OCI-LY1 (cell line): ENCODE measurements around the gene DCTN2.

Experiments used
- H2AFZ ChIP-seq: fragments of 200-600 bp; sonication (generic), shearing (Covaris generic); 2 replicates; pipeline ENCODE4 v1.6.0; 2014; ENCODE audit warnings: antibody characterized with exemption, mild to moderate bottlenecking, low read length
- H3F3A ChIP-seq: fragments of 200-600 bp; sonication (generic), shearing (Covaris generic); 2 replicates; pipeline ENCODE4 v1.6.0; 2014; ENCODE audit warnings: mild to moderate bottlenecking, antibody characterized with exemption, low read length, moderate library complexity; ENCODE audit not compliant: insufficient read depth
- H3K27ac ChIP-seq: fragments of 200-600 bp; sonication (generic); 2 replicates; pipeline ENCODE4 v1.5.1; 2014; ENCODE audit warnings: low read length, mixed run types, mild to moderate bottlenecking, low read depth; ENCODE audit not compliant: poor library complexity, severe bottlenecking
- H3K27me3 ChIP-seq: fragments of 200-600 bp; sonication (generic); 2 replicates; pipeline ENCODE4 v1.6.0; 2014; ENCODE audit warnings: antibody characterized with exemption, mild to moderate bottlenecking, low read length, moderate library complexity; ENCODE audit not compliant: insufficient read depth
- H3K36me3 ChIP-seq: fragments of 200-600 bp; sonication (generic); 2 replicates; pipeline ENCODE4 v1.6.1; 2014; ENCODE audit warnings: mild to moderate bottlenecking, antibody characterized with exemption, low read length, moderate library complexity, mixed read lengths; ENCODE audit not compliant: insufficient read depth
- H3K4me1 ChIP-seq: fragments of 200-600 bp; sonication (generic); 2 replicates; pipeline ENCODE4 v1.5.1; 2014; ENCODE audit warnings: mild to moderate bottlenecking, low read length, moderate library complexity; ENCODE audit not compliant: insufficient read depth, severe bottlenecking
- H3K4me2 ChIP-seq: fragments of 200-600 bp; sonication (generic), shearing (Covaris generic); 2 replicates; pipeline ENCODE4 v1.6.1; 2014; ENCODE audit warnings: low read length
- H3K4me3 ChIP-seq: fragments of 200-600 bp; sonication (generic); 2 replicates; pipeline ENCODE4 v1.5.1; 2014; ENCODE audit warnings: low read length, low read depth, mild to moderate bottlenecking, mixed read lengths; ENCODE audit not compliant: poor library complexity, severe bottlenecking
- H3K79me2 ChIP-seq: fragments of 200-600 bp; shearing (Covaris generic); 2 replicates; pipeline ENCODE4 v1.6.1; 2016; ENCODE audit warnings: mixed run types, low read length, mixed read lengths; ENCODE audit not compliant: insufficient read depth
- H3K9ac ChIP-seq: fragments of 200-600 bp; sonication (generic), shearing (Covaris generic); 2 replicates; pipeline ENCODE4 v1.6.1; 2014; ENCODE audit warnings: mild to moderate bottlenecking, low read length, mixed read lengths
- H3K9me2 ChIP-seq: fragments of 200-600 bp; sonication (generic), shearing (Covaris generic); 2 replicates; pipeline ENCODE4 v1.6.1; 2014; ENCODE audit warnings: low read depth, mild to moderate bottlenecking, low read length, mixed read lengths
- H3K9me3 ChIP-seq: fragments of 200-600 bp; shearing (Covaris generic); 2 replicates; pipeline ENCODE4 v1.6.1; 2014; ENCODE audit warnings: low read length, mixed read lengths
- H4K20me1 ChIP-seq: fragments of 200-600 bp; sonication (generic), shearing (Covaris generic); 2 replicates; pipeline ENCODE4 v1.6.0; 2016; ENCODE audit warnings: mild to moderate bottlenecking, low read length; ENCODE audit not compliant: insufficient read depth
- CTCF ChIP-seq: fragments of 200-600 bp; sonication (generic), shearing (Covaris generic); IDR thresholded peaks from 2 replicates; pipeline ENCODE4 v1.5.1; 2017; ENCODE audit warnings: mild to moderate bottlenecking, antibody characterized with exemption, low read length, moderate library complexity, mixed read lengths
- EZH2 ChIP-seq: fragments of 200-600 bp; sonication (generic), shearing (Covaris generic); IDR thresholded peaks from 2 replicates; pipeline ENCODE4 v1.8.0; 2017; ENCODE audit warnings: borderline replicate concordance, mixed run types, mild to moderate bottlenecking, antibody characterized with exemption, low read length, moderate library complexity, mixed read lengths

Gene DCTN2

DNA sequence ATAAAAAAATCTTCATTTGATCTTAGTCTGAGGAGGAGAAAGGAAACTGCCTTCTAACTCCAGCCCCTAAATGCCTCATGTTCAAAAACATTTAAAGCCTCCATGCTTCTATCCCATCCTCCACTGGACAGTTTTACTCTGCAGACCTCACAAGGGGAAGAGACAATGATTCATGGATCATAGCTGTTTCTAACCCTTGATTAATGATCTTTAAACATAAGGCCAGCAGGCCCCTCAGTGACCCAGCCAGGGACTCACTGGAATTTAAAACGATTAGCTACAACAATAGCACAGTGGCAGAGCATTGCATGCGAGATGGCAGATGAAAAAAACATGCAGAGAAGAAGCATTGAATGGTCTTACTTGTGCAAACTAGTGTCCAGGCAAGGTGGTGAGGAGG, 6.0 kb downstream of the DCTN2 start:
- Histone ChIP-seq H3K4me1 (peaks cover 14% of the 10 kb centered on the region), H3K9me3 (no peaks in the 10 kb centered on the region), H3K4me2 (no peak overlapping the region), H3F3A (no peaks in the 10 kb centered on the region), H3K9ac (no peak overlapping the region), H3K27me3 (no peaks in the 10 kb centered on the region), H3K4me3 (no peak overlapping the region), H4K20me1 (no peaks in the 10 kb centered on the region), H3K36me3 (peaks cover 49% of the 10 kb centered on the region; the same call in 1 of the 2 replicates), H2AFZ (no peak overlapping the region), H3K79me2 (0 out of 2 replicates have a peak, but pooled peaks cover 6% of the 10 kb centered on the region), H3K9me2 (no peaks in the 10 kb centered on the region), H3K27ac (no peak overlapping the region)
- TF ChIP-seq CTCF (no peak), EZH2 (no peak)

- Histone ChIP-seq H2AFZ (no peak overlapping the region), H3K9me3 (no peaks in the 10 kb centered on the region), H3K9me2 (no peaks in the 10 kb centered on the region), H3K4me1 (no peaks in the 10 kb centered on the region), H3K9ac (no peak overlapping the region), H3K4me2 (no peak overlapping the region), H4K20me1 (no peaks in the 10 kb centered on the region), H3K27me3 (no peaks in the 10 kb centered on the region), H3K4me3 (no peak overlapping the region), H3F3A (no peaks in the 10 kb centered on the region), H3K27ac (no peak overlapping the region), H3K79me2 (no peaks in the 10 kb centered on the region), H3K36me3 (peaks cover 47% of the 10 kb centered on the region; the same call in 1 of the 2 replicates)
- no peak for TF ChIP-seq EZH2
- no peak for TF ChIP-seq CTCF
These were observed 7.7 kb downstream of the DCTN2 start for GRCh38 chr12:57539134-57539768.

DNA sequence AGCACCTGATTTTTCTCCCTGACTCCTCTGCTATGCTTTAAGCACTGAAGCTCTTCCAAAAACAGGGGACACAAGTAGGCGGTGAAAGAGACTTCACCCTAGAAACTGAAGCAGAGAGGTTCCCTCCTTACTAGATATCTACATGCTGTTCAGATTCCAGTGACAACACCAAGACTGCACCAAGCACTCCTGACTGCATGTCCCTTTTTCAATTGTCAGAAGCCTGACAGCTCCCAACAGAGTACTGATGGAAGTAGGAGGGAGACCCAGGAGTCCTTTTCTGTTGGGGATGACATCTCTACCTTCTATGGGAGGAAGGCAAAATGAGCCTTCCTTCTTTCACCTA, 10.4 kb downstream of the DCTN2 start:
- peaks cover 62% of the 10 kb centered on the region for H3K36me3 ChIP-seq
- no peak overlapping the region for H2AFZ ChIP-seq
- no peak overlapping the region for H3K4me3 ChIP-seq
- H3K9me3 ChIP-seq: no peaks in the 10 kb centered on the region
- H3K9ac ChIP-seq: no peak overlapping the region
- no peaks in the 10 kb centered on the region for H3K9me2 ChIP-seq
- H3K27ac ChIP-seq: no peak overlapping the region
- TF ChIP-seq CTCF (no peak), EZH2 (no peak)
- H3F3A ChIP-seq: no peaks in the 10 kb centered on the region
- no peaks in the 10 kb centered on the region for H3K79me2 ChIP-seq
- H3K4me2 ChIP-seq: no peak overlapping the region
- no peaks in the 10 kb centered on the region for H3K27me3 ChIP-seq
- no peaks in the 10 kb centered on the region for H3K4me1 ChIP-seq
- no peaks in the 10 kb centered on the region for H4K20me1 ChIP-seq
